ENCODE results near the gene WFDC1. TPM values are rescaled to one million over a fixed set of nuclear protein-coding genes. Genes with fewer than 3 reads are reported as not detected.

Gene WFDC1
- total and polyA plus RNA-seq, 2 donors (not counting 3 experiments of a cell fraction or from before 2014, with no cell fraction given), result not detected

DNA sequence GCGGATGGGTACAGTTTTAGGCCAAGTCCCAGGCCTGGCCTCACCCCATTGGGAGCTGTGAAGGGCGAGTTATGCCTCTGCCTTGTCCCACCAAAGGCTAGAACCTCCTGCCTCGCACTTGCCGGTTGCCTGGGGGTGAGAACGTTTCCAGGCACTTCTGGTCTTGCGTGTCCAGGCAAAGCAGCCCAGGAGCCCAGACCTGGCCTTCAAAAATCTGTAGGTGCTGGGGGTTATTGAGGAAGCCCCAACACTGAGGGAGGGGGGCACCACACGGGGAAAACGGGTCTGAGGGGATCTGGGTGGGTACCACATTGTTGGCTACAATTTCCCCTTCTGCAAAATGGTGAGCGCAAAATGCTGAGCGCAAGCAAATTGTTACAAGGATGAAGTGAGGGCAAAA, 61.5 kb downstream of the WFDC1 start:
- TF ChIP-seq, protein P1, sequence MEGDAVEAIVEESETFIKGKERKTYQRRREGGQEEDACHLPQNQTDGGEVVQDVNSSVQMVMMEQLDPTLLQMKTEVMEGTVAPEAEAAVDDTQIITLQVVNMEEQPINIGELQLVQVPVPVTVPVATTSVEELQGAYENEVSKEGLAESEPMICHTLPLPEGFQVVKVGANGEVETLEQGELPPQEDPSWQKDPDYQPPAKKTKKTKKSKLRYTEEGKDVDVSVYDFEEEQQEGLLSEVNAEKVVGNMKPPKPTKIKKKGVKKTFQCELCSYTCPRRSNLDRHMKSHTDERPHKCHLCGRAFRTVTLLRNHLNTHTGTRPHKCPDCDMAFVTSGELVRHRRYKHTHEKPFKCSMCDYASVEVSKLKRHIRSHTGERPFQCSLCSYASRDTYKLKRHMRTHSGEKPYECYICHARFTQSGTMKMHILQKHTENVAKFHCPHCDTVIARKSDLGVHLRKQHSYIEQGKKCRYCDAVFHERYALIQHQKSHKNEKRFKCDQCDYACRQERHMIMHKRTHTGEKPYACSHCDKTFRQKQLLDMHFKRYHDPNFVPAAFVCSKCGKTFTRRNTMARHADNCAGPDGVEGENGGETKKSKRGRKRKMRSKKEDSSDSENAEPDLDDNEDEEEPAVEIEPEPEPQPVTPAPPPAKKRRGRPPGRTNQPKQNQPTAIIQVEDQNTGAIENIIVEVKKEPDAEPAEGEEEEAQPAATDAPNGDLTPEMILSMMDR (IDR thresholded peaks at IDR 0.05; ENCODE audit: extremely low read depth in 1 of 2, insufficient read depth in 1 of 2, low read depth in 1 of 2, low read length in 2 of 2), result no peak
- TF ChIP-seq JUN (IDR thresholded peaks at IDR 0.05; ENCODE audit: borderline replicate concordance, insufficient read depth, insufficient read length, low read depth) (no peak), POLR2A (IDR thresholded peaks at IDR 0.05; ENCODE audit: low read depth, low read length) (no peak), POLR2AphosphoS5 (IDR thresholded peaks at IDR 0.05; ENCODE audit: insufficient read depth, low read depth, low read length) (no peak), MYC (IDR thresholded peaks at IDR 0.05; ENCODE audit: low read depth, low read length) (no peak), FOS (IDR thresholded peaks at IDR 0.05; ENCODE audit: borderline replicate concordance, insufficient read depth, low read length) (no peak), GATA2 (IDR thresholded peaks at IDR 0.05; ENCODE audit: insufficient read depth, insufficient read length, low read depth, low read length) (no peak), EZH2 (IDR thresholded peaks at IDR 0.05; ENCODE audit: borderline replicate concordance, low read depth, low read length, severe bottlenecking) (no peak)
- TF ChIP-seq, protein P2, sequence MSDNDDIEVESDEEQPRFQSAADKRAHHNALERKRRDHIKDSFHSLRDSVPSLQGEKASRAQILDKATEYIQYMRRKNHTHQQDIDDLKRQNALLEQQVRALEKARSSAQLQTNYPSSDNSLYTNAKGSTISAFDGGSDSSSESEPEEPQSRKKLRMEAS (IDR thresholded peaks at IDR 0.05; ENCODE audit: insufficient read depth, insufficient read length), result no peak
- no peak for DNase-seq (ENCODE audit: low read depth, low spot score)
- no peak overlapping the region for H3K27ac ChIP-seq (ENCODE audit: insufficient read depth, low read depth, low read length)
- no peaks in the 10 kb centered on the region for H3K4me1 ChIP-seq (ENCODE audit: control insufficient read depth, extremely low read depth, insufficient read depth, low read length)
- dilution Hi-C loops (cut with MboI; ENCODE audit: extremely low pct_ligation_motif_present, low sequenced_read_pairs), result no loop called here
- H3K4me3 ChIP-seq (replicated peaks in 1 of 3; ENCODE audit: insufficient read depth in 1 of 3, low read depth in 1 of 3, low read length in 3 of 3), result no peak overlapping the region
- no peaks in the 10 kb centered on the region for H3K9me3 ChIP-seq (replicated peaks; ENCODE audit: control insufficient read depth, insufficient read depth, low read length)
- no peak overlapping the region for H3K4me2 ChIP-seq (ENCODE audit: insufficient read depth, low read length)
- FAIRE-seq, result no peak
- H2AFZ ChIP-seq (ENCODE audit: low read depth, low read length), result no peak overlapping the region
- intact Hi-C loops (cut with micrococcal nuclease), result no loop called here
- CTCF ChIA-PET, result no interaction called here
- no peaks in the 10 kb centered on the region for H3K36me3 ChIP-seq (ENCODE audit: control insufficient read depth in 2 of 2, extremely low read depth in 1 of 2, insufficient read depth in 2 of 2, low read length in 2 of 2)
- BruUV-seq (replicated peaks), result no TSS peak
- H4K20me1 ChIP-seq (replicated peaks; ENCODE audit: control insufficient read depth, extremely low read depth, insufficient read depth, low read length), result no peaks in the 10 kb centered on the region
- H3K79me2 ChIP-seq (ENCODE audit: control insufficient read depth, insufficient read depth, low read length), result no peaks in the 10 kb centered on the region
- POLR2A ChIA-PET, result no interaction called here
- H3K9me1 ChIP-seq (replicated peaks; ENCODE audit: control insufficient read depth, extremely low read depth, insufficient read depth, low read length), result no peaks in the 10 kb centered on the region
- H3K27me3 ChIP-seq (ENCODE audit: control insufficient read depth in 2 of 2, insufficient read depth in 2 of 2, low read length in 2 of 2), result no peaks in the 10 kb centered on the region
- no peak overlapping the region for H3K9ac ChIP-seq (replicated peaks; ENCODE audit: extremely low read depth, insufficient read depth, low read length)
